Endothelial cell of umbilical vein (primary cell): ENCODE measurements around the gene YBX1. TPM values are rescaled to one million over a fixed set of nuclear protein-coding genes. Genes with fewer than 3 reads are reported as not detected.

ENCODE experiments used
- BruUV-seq: library from RNA; stranded (reverse); fragments of 400-500 nt; replicated peaks from 2 replicates; lab custom pipeline; 2021; lab: Mats Ljungman, UMichigan
- CTCF ChIA-PET: fragments of 300-600, 350-600 bp; sonication (Branson Sonifier 250); formaldehyde crosslinking; loops from one replicate; lab custom pipeline; 2021; ENCODE audit warnings: antibody characterized with exemption, inconsistent platforms; lab: Charles Lee
- POLR2A ChIA-PET: fragments of 300-600, 350-600 bp; sonication (Branson Sonifier 250); formaldehyde crosslinking; loops from one replicate; lab custom pipeline; 2021; ENCODE audit warnings: antibody characterized with exemption, inconsistent platforms; lab: Charles Lee
- DNase-seq: peaks from one replicate; pipeline ENCODE4 v3.0.0-alpha.2; 2011; ENCODE audit warnings: low read depth, low spot score
- FAIRE-seq: peaks from 2 replicates; lab custom pipeline; 2011; peaks lifted over from hg19 to GRCh38; lab: Jason Lieb, UNC
- H2AFZ ChIP-seq: 2 replicates; pipeline ENCODE4 v1.6.0; 2012; ENCODE audit warnings: low read depth, low read length, control low read depth, inconsistent platforms
- H3K27ac ChIP-seq: 2 replicates; pipeline ENCODE4 v1.5.1; 2011; ENCODE audit warnings: low read depth, mild to moderate bottlenecking, control low read depth, low read length, moderate library complexity; ENCODE audit not compliant: insufficient read depth
- H3K27me3 ChIP-seq, 2 experiments: 2 replicates each; pipeline versions ENCODE4 v1.6.0 to v1.6.1; 2011; ENCODE audit warnings: low read length in 2 of 2, mixed read lengths in 1 of 2; ENCODE audit not compliant: control insufficient read depth in 2 of 2, insufficient read depth in 2 of 2
- H3K36me3 ChIP-seq, 2 experiments: 2 replicates in 1 of 2; 3 replicates in 1 of 2; pipeline ENCODE4 v1.5.1; 2011; ENCODE audit warnings: low read length in 2 of 2, mild to moderate bottlenecking in 1 of 2, moderate library complexity in 1 of 2; ENCODE audit not compliant: control insufficient read depth in 2 of 2, insufficient read depth in 2 of 2; ENCODE audit errors: extremely low read depth in 1 of 2
- H3K4me1 ChIP-seq: 3 replicates; pipeline ENCODE4 v1.5.1; 2011; ENCODE audit warnings: mild to moderate bottlenecking, low read length; ENCODE audit not compliant: control insufficient read depth, insufficient read depth; ENCODE audit errors: extremely low read depth
- H3K4me2 ChIP-seq: 2 replicates; pipeline ENCODE4 v1.6.1; 2011; ENCODE audit warnings: low read length, control low read depth, mixed read lengths; ENCODE audit not compliant: insufficient read depth
- H3K4me3 ChIP-seq, 3 experiments: fragments of 200-600 bp in 1 of 3; sonication (generic), shearing (Covaris generic) in 1 of 3; replicated peaks in 1 of 3; 2 replicates each; pipeline ENCODE4 v1.5.1; 2011 to 2016; ENCODE audit warnings: control low read depth in 3 of 3, low read length in 3 of 3, mild to moderate bottlenecking in 2 of 3, inconsistent platforms in 1 of 3, low read depth in 1 of 3, moderate library complexity in 1 of 3; ENCODE audit not compliant: insufficient read depth in 1 of 3
- H3K79me2 ChIP-seq: 2 replicates; pipeline ENCODE4 v1.6.0; 2012; ENCODE audit warnings: low read length, inconsistent platforms; ENCODE audit not compliant: control insufficient read depth, insufficient read depth
- H3K9ac ChIP-seq: replicated peaks from 2 replicates; pipeline ENCODE3; 2011; ENCODE audit warnings: low read length, control low read depth; ENCODE audit not compliant: insufficient read depth; ENCODE audit errors: extremely low read depth
- H3K9me1 ChIP-seq: replicated peaks from 3 replicates; pipeline ENCODE4 v1.6.0; 2011; ENCODE audit warnings: mild to moderate bottlenecking, low read length; ENCODE audit not compliant: control insufficient read depth, insufficient read depth; ENCODE audit errors: extremely low read depth
- H3K9me3 ChIP-seq: replicated peaks from 2 replicates; pipeline ENCODE4 v1.5.1; 2012; ENCODE audit warnings: low read length, inconsistent platforms; ENCODE audit not compliant: control insufficient read depth, insufficient read depth
- H4K20me1 ChIP-seq: replicated peaks from 2 replicates; pipeline ENCODE3; 2011; ENCODE audit warnings: mild to moderate bottlenecking, low read length; ENCODE audit not compliant: control insufficient read depth, insufficient read depth; ENCODE audit errors: extremely low read depth
- EZH2 ChIP-seq: IDR thresholded peaks from 2 replicates; pipeline ENCODE4 v1.6.1; 2012; ENCODE audit warnings: borderline replicate concordance, low read depth, mild to moderate bottlenecking, moderate library complexity, low read length, inconsistent platforms; ENCODE audit not compliant: severe bottlenecking
- FOS ChIP-seq: IDR thresholded peaks from 2 replicates; pipeline ENCODE4 v1.6.1; 2011; ENCODE audit warnings: mild to moderate bottlenecking, low read length, moderate library complexity, borderline replicate concordance; ENCODE audit not compliant: insufficient read depth
- GATA2 ChIP-seq: IDR thresholded peaks from 2 replicates; pipeline ENCODE4 v1.7.0; 2011; ENCODE audit warnings: low read depth, mild to moderate bottlenecking, moderate library complexity, mixed read lengths, low read length; ENCODE audit not compliant: insufficient read length, insufficient read depth
- JUN ChIP-seq: IDR thresholded peaks from 2 replicates; pipeline ENCODE4 v1.6.1; 2011; ENCODE audit warnings: borderline replicate concordance, low read depth; ENCODE audit not compliant: insufficient read length, insufficient read depth
- MYC ChIP-seq: IDR thresholded peaks from one replicate; pipeline ENCODE4 v1.6.1; 2011; ENCODE audit warnings: mild to moderate bottlenecking, low read depth, low read length
- POLR2A ChIP-seq: IDR thresholded peaks from 2 replicates; pipeline ENCODE4 v1.6.1; 2012; ENCODE audit warnings: low read depth, mild to moderate bottlenecking, control low read depth, low read length
- POLR2AphosphoS5 ChIP-seq: IDR thresholded peaks from 2 replicates; pipeline ENCODE4 v1.6.1; 2012; ENCODE audit warnings: low read depth, mild to moderate bottlenecking, control low read depth, low read length, moderate library complexity; ENCODE audit not compliant: insufficient read depth
- dilution Hi-C: fragments of 300-500 bp; cut with MboI; formaldehyde crosslinking; loops from one replicate; pipeline ENCODE4 v1.15.0; 2019; ENCODE audit warnings: low sequenced_read_pairs; ENCODE audit not compliant: extremely low pct_ligation_motif_present
- intact Hi-C: fragments of 100-400 bp; cut with micrococcal nuclease; formaldehyde crosslinking; loops from one replicate; pipeline ENCODE4 v1.10.0; 2022
- polyA plus RNA-seq, 4 experiments: library from polyadenylated mRNA; depleted of rRNA in 3 of 4; stranded (reverse) in 3 of 4; unstranded in 1 of 4; fragments of >200 nt; gene quantifications; 2 replicates each; pipeline versions ENCODE4 v1.2.1 to v1.2.3, GENCODE V29; 2011 to 2012; ENCODE audit warnings: missing spikeins in 1 of 4
- total RNA-seq: library from RNA; stranded (reverse); gene quantifications from 2 replicates; pipeline ENCODE4 v1.2.3, GENCODE V29; 2021
- TF ChIP-seq, protein P1 (sequence below), 2 donors: IDR thresholded peaks; 1 replicate in 1 of 2; 2 replicates in 1 of 2; pipeline ENCODE4 v1.5.1; 2011; ENCODE audit warnings: low read length in 2 of 2, mild to moderate bottlenecking in 2 of 2, moderate library complexity in 2 of 2, control low read depth in 1 of 2, inconsistent platforms in 1 of 2, low read depth in 1 of 2; ENCODE audit not compliant: insufficient read depth in 1 of 2; ENCODE audit errors: extremely low read depth in 1 of 2
- TF ChIP-seq, protein P2 (sequence below): IDR thresholded peaks from 2 replicates; pipeline ENCODE4 v1.6.1; 2011; ENCODE audit not compliant: insufficient read depth, insufficient read length

The YBX1 gene
- total and polyA plus RNA-seq, 2 donors (not counting 3 experiments of a cell fraction or from before 2014, with no cell fraction given) = 430 to 783 TPM

DNA sequence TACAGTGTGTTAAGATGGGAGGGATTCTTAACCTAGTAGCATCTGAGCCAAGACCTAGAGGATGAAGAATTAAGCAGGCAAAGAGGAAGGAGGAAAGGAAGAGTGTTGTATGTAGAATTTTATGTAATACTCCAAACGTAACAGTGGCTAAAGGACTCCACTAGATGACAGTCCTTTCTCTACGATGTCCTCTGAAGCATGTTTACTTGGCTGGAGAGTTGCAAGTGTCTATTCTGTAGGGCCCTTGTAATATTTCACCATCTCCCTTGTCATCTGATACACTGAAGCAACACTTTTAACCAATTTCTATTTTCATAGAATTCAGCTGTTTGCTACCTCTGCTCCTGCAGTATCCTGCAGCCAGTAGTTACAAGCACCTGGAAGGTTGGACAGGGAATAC, 2.2 kb upstream of the YBX1 start:
- Histone ChIP-seq H3K27me3 (no peaks in the 10 kb centered on the region), H4K20me1 (peaks cover 4% of the 10 kb centered on the region), H3K9ac (no peak overlapping the region), H3K4me2 (no peak overlapping the region), H3K79me2 (peaks cover 35% of the 10 kb centered on the region), H2AFZ (no peak overlapping the region), H3K9me3 (no peaks in the 10 kb centered on the region), H3K4me3 (no peak overlapping the region), H3K4me1 (peaks cover 24% of the 10 kb centered on the region), H3K27ac (no peak overlapping the region), H3K36me3 (no peaks in the 10 kb centered on the region), H3K9me1 (no peaks in the 10 kb centered on the region)
- no peak for TF ChIP-seq JUN
- no peak for TF ChIP-seq FOS
- TF ChIP-seq POLR2A = no peak
- TF ChIP-seq MYC = no peak
- TF ChIP-seq EZH2 = no peak
- TF ChIP-seq, protein P1, sequence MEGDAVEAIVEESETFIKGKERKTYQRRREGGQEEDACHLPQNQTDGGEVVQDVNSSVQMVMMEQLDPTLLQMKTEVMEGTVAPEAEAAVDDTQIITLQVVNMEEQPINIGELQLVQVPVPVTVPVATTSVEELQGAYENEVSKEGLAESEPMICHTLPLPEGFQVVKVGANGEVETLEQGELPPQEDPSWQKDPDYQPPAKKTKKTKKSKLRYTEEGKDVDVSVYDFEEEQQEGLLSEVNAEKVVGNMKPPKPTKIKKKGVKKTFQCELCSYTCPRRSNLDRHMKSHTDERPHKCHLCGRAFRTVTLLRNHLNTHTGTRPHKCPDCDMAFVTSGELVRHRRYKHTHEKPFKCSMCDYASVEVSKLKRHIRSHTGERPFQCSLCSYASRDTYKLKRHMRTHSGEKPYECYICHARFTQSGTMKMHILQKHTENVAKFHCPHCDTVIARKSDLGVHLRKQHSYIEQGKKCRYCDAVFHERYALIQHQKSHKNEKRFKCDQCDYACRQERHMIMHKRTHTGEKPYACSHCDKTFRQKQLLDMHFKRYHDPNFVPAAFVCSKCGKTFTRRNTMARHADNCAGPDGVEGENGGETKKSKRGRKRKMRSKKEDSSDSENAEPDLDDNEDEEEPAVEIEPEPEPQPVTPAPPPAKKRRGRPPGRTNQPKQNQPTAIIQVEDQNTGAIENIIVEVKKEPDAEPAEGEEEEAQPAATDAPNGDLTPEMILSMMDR (IDR thresholded peaks at IDR 0.05; ENCODE audit: extremely low read depth in 1 of 2, insufficient read depth in 1 of 2, low read depth in 1 of 2, low read length in 2 of 2) = no peak
- TF ChIP-seq GATA2 = no peak
- TF ChIP-seq, protein P2, sequence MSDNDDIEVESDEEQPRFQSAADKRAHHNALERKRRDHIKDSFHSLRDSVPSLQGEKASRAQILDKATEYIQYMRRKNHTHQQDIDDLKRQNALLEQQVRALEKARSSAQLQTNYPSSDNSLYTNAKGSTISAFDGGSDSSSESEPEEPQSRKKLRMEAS = no peak
- TF ChIP-seq POLR2AphosphoS5 = no peak
- no TSS peak for BruUV-seq
- ChIA-PET CTCF (interaction anchor here (0.9 kb wide), 1 partner anchor 11 kb away, joined by 3 read pairs; no protein-coding TSS in a partner anchor), POLR2A (interaction anchor here (0.6 kb wide), 1 partner anchor 225 kb away, joined by 6 read pairs; no protein-coding TSS in a partner anchor)
- intact Hi-C loops = loop anchor here (10.0 kb wide), 1 partner anchor 345 kb away; the partner anchor contains the start of gene FOXJ3
- dilution Hi-C loops = no loop called here
- no peak for FAIRE-seq
- no peak for DNase-seq
